GM12892 (cell line): Measurements from ENCODE around the gene CTSW.

ENCODE experiments used
- DNase-seq: peaks from one replicate; pipeline ENCODE4 v3.0.0; 2011; ENCODE audit not compliant: insufficient read length
- FAIRE-seq: peaks from 2 replicates; lab custom pipeline; 2011; peaks lifted over from hg19 to GRCh38; lab: Jason Lieb, UNC
- POLR2A ChIP-seq: IDR thresholded peaks from 2 replicates; pipeline ENCODE4 v1.6.1; 2011; ENCODE audit warnings: low read depth, low read length, control low read depth
- POLR2AphosphoS5 ChIP-seq: IDR thresholded peaks from 2 replicates; pipeline ENCODE4 v1.6.1; 2011; ENCODE audit warnings: low read depth, low read length, control low read depth
- TAF1 ChIP-seq: IDR thresholded peaks from 2 replicates; pipeline ENCODE4 v1.6.1; 2011; ENCODE audit warnings: low read depth, mild to moderate bottlenecking, control low read depth, low read length, borderline replicate concordance

The CTSW gene

GRCh38 chr11:65919141-65919572, 39.5 kb downstream of the CTSW start, which contains the start of gene DRAP1:
Gene DRAP1 (plus strand): TSS chr11:65919426. CDS start chr11:65919502, 76 bp downstream.
- peak; percentile 97 for DNase-seq
- FAIRE-seq, result no peak
- TF ChIP-seq POLR2A (peak; percentile 46; the same call in 1 of the 2 replicates), TAF1 (no peak), POLR2AphosphoS5 (no peak)

- FAIRE-seq (no peak), DNase-seq (peak; percentile 74)
These were observed 40.1 kb downstream of the CTSW start for GRCh38 chr11:65919573-65920371.

GRCh38 chr11:65920372-65920802, 40.8 kb downstream of the CTSW start:
- FAIRE-seq, result no peak
- TF ChIP-seq TAF1 (no peak), POLR2A (no peak), POLR2AphosphoS5 (no peak)
- no peak for DNase-seq

More at GRCh38 chr11:65919573-65920371, 40.1 kb downstream of the CTSW start:
- TF ChIP-seq POLR2A, result no peak
- 0 out of 2 replicates have a peak, but pooled peaks have one; percentile 30 for TF ChIP-seq TAF1

GRCh38 chr11:65921033-65921555, 41.5 kb downstream of the CTSW start:
- no peak for TF ChIP-seq TAF1
- TF ChIP-seq POLR2AphosphoS5, result no peak
- no peak for TF ChIP-seq POLR2A
- no peak for FAIRE-seq

GRCh38 chr11:65921876-65922275, 42.2 kb downstream of the CTSW start:
- no peak for TF ChIP-seq TAF1
- TF ChIP-seq POLR2AphosphoS5, result no peak
- TF ChIP-seq POLR2A, result no peak
- FAIRE-seq (no peak), DNase-seq (no peak)

More at GRCh38 chr11:65921033-65921555, 41.5 kb downstream of the CTSW start:
- no peak for DNase-seq

DNA sequence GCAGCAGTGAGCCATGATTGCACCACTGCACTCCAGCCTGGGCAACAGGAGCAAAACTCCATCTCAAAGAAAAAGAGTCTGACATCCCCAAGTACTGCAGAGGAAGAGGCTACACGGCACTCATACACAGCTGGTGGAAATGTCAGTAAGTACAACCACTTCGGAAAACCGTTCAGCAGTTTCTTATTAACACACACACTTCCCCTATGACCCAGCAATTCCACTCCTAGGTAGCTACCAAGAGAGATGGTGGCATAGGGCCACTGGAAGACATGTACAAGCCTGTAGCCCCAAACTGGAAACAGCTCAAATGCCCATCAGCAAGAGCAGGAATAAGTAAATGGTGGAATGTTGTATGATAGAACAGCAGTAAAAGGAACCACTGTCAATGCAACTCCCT, 42.9 kb downstream of the CTSW start:
- DNase-seq (no peak), FAIRE-seq (no peak)
- TF ChIP-seq POLR2A, result no peak
- no peak for TF ChIP-seq POLR2AphosphoS5
- TF ChIP-seq TAF1, result no peak

- FAIRE-seq, result no peak
- no peak for DNase-seq
These were observed 45.8 kb downstream of the CTSW start for GRCh38 chr11:65925397-65925796.

DNA sequence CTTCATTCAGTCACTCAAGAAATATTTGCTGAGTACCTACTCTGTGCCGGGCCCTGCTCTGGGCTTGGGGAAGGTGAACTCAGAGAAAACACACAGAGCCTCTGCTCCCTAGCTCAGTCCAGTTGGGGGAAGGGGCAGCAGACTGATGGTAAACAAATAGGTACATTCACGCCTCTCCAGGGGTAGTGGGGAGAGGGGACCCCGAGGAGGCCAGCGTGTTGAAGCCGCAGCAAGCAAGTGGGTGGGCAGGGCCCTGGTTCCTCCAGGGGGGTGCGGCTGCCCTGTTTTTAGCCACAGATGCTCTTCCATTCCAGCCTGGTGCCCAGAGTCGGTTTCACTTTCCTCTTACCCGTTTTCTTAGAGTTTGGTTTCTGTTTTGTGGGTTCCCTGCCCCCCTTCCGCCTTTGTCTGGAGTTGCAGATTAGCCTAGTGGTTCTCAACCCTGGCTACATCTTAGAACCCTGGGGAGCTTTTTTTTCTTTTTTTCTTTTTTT, 48.3 kb downstream of the CTSW start:
- FAIRE-seq (peak; percentile 95), DNase-seq (peak; percentile 86)
- 0 out of 2 replicates have a peak, but pooled peaks have one; percentile 54 for TF ChIP-seq POLR2AphosphoS5
- TF ChIP-seq TAF1, result no peak
- TF ChIP-seq POLR2A, result peak; percentile 41; the same call in 1 of the 2 replicates

More at GRCh38 chr11:65925397-65925796, 45.8 kb downstream of the CTSW start:
- TF ChIP-seq POLR2A (no peak), TAF1 (no peak), POLR2AphosphoS5 (no peak)

- FAIRE-seq (peak; percentile 82), DNase-seq (no peak)
- TF ChIP-seq POLR2A, result no peak
- no peak for TF ChIP-seq TAF1
- TF ChIP-seq POLR2AphosphoS5, result no peak
These were observed 49.0 kb downstream of the CTSW start for GRCh38 chr11:65928667-65929066.

DNA sequence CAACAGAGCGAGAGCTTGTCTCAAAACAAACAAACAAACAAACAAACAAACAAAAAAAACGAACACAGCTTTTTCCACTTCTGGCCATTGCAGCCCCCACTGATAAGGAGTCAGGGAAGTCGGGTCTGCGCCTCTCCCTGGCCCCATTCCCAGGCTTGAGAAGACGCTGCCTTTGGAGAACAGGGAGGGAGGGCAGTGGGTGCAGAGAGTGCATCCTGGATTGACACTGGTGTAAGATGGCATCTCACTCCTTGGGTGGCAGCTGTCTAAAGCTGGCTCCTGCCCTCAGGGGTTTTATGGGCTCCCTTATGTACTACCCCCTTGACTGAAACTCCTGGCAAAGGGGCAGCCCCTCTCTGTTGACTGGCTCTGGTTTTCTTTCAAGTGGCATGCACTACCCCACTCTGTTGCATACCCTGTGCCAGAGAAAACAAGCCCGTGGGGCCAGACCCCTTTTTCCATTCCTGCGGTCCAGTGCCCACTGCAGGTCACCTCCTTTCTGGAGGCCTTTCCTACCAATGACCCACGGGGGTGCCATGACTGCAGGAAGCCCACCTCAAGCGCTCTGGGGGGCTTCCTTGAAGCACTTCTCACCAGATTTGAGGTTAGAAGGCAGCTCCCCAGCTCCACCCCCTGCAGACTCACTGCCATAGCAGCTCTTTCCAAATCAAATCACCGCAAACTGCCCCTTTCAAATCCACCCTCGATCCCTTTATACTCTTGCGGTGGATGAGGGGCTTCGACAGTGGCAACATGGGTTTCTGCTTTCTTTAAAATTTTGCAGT, 52.3 kb downstream of the CTSW start:
- TF ChIP-seq TAF1 (no peak), POLR2AphosphoS5 (no peak), POLR2A (no peak)
- DNase-seq, result no peak
- no peak for FAIRE-seq

GRCh38 chr11:65932558-65932919, 52.9 kb downstream of the CTSW start:
- DNase-seq (no peak), FAIRE-seq (no peak)
- TF ChIP-seq TAF1, result no peak
- TF ChIP-seq POLR2A, result no peak
